RWPE2 (cell line): ENCODE measurements around the gene CLASP2.
"Not testable (repeated sequence)": the region's sequence is repeated elsewhere in the genome, so short reads cannot be mapped to it uniquely, and the experiment has no call there.

ENCODE experiments used
- ATAC-seq: fragments of 200-7000 bp; cut with Tn5 transposase; 3 replicates; pipeline ENCODE4 v1.9.1; 2021; ENCODE audit warnings: low read depth
- DNase-seq: peaks from one replicate; pipeline ENCODE4 v3.0.0-alpha.2; 2020; ENCODE audit warnings: low spot score
- H3K27ac ChIP-seq: fragments of 450-650 bp; 2 replicates; pipeline ENCODE4 v1.5.1; 2017; ENCODE audit warnings: mild to moderate bottlenecking; ENCODE audit not compliant: poor library complexity, severe bottlenecking
- H3K27me3 ChIP-seq: fragments of 250-450 bp; sonication (Bioruptor Pico); 2 replicates; pipeline ENCODE4 v1.5.1; 2021; ENCODE audit warnings: mild to moderate bottlenecking, moderate library complexity; ENCODE audit not compliant: insufficient read depth, poor library complexity, severe bottlenecking
- H3K36me3 ChIP-seq: fragments of 250-450 bp; sonication (Bioruptor Pico); 2 replicates; pipeline ENCODE4 v1.5.1; 2020; ENCODE audit warnings: low read depth, mild to moderate bottlenecking, moderate library complexity
- H3K4me1 ChIP-seq: fragments of 250-450 bp; sonication (Bioruptor Pico); 2 replicates; pipeline ENCODE4 v1.5.1; 2021; ENCODE audit warnings: mild to moderate bottlenecking, moderate library complexity; ENCODE audit not compliant: insufficient read depth, poor library complexity, severe bottlenecking
- H3K4me3 ChIP-seq: fragments of 250-450 bp; sonication (Bioruptor Pico); 2 replicates; pipeline ENCODE4 v1.5.1; 2021; ENCODE audit warnings: mild to moderate bottlenecking, moderate library complexity; ENCODE audit not compliant: severe bottlenecking
- H3K9me3 ChIP-seq: fragments of 250-450 bp; sonication (Bioruptor Pico); 2 replicates; pipeline ENCODE4 v1.5.1; 2021; ENCODE audit warnings: mild to moderate bottlenecking, moderate library complexity; ENCODE audit not compliant: severe bottlenecking
- TF ChIP-seq, protein P1 (sequence below): fragments of 450-650 bp; IDR thresholded peaks from one replicate; pipeline ENCODE4 v1.5.1; 2017; ENCODE audit warnings: mild to moderate bottlenecking, moderate library complexity; ENCODE audit not compliant: poor library complexity, severe bottlenecking

The CLASP2 gene

DNA sequence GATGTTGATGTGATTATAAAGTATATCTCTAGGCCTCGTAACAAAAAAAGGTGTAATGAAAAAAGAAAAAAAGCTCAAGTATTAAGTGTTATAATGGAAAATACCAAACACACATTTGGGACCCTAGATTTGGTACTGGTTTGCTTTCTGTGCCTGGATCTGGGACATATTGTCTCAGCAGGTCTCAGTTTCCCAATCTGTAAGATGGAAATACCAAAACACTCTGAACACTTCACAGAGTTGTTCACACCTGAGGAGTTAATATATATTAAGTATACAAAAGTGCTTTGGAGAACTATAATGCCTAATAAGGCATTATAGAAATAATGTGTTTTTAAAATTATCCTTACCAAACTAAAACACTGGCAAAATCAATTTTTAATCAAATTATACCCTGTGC lies 60.0 kb downstream of the CLASP2 start:
- DNase-seq (no peak), ATAC-seq (no peak)
- no peaks in the 10 kb centered on the region for H3K9me3 ChIP-seq
- no peaks in the 10 kb centered on the region for H3K36me3 ChIP-seq
- H3K27ac ChIP-seq, result no peak overlapping the region
- peaks cover 8% of the 10 kb centered on the region for H3K4me1 ChIP-seq
- TF ChIP-seq, protein P1, sequence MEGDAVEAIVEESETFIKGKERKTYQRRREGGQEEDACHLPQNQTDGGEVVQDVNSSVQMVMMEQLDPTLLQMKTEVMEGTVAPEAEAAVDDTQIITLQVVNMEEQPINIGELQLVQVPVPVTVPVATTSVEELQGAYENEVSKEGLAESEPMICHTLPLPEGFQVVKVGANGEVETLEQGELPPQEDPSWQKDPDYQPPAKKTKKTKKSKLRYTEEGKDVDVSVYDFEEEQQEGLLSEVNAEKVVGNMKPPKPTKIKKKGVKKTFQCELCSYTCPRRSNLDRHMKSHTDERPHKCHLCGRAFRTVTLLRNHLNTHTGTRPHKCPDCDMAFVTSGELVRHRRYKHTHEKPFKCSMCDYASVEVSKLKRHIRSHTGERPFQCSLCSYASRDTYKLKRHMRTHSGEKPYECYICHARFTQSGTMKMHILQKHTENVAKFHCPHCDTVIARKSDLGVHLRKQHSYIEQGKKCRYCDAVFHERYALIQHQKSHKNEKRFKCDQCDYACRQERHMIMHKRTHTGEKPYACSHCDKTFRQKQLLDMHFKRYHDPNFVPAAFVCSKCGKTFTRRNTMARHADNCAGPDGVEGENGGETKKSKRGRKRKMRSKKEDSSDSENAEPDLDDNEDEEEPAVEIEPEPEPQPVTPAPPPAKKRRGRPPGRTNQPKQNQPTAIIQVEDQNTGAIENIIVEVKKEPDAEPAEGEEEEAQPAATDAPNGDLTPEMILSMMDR, result no peak
- H3K27me3 ChIP-seq, result no peaks in the 10 kb centered on the region
- H3K4me3 ChIP-seq, result no peak overlapping the region

DNA sequence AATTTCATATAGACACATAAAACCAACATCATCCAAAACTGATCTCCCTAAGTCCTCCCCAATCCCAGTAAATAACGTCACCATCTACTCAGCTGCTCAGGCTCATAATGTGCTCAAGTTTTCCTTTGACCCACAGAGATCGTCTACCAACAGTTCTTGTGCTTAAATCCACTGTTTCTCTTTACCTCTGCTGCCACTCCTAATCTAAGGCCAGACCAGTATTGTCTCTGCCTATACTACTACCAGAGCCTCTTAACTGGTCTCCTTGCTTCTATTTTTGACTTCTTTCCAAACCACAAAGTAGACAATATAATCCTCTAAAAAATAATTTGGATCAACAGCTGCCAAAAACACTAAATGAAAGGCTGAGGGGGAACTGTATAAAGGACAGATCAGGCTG lies 65.3 kb downstream of the CLASP2 start:
- ATAC-seq, result no peak
- no peaks in the 10 kb centered on the region for H3K27me3 ChIP-seq
- no peaks in the 10 kb centered on the region for H3K4me1 ChIP-seq
- H3K27ac ChIP-seq, result no peak overlapping the region
- no peaks in the 10 kb centered on the region for H3K9me3 ChIP-seq
- no peak overlapping the region for H3K4me3 ChIP-seq
- TF ChIP-seq, protein P1, result no peak
- DNase-seq, result no peak
- H3K36me3 ChIP-seq, result no peaks in the 10 kb centered on the region

DNA sequence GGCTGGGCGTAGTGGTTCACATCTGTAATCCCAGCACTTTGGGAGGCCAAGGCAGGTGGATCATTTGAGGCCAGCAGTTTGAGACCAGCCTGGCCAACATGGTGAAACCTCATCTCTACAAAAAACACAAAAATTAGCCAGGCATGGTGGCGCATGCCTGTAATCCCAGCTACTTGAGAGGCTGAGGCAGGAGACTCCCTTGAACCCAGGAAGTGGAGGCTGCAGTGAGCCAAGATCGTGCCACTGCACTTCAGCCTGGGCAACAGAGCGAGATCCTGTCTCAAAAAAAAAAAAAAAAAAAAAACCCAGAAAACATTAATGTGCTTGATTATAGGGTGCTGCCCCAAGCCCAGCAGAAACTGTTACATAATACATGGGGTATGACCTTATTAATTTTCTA lies 67.0 kb downstream of the CLASP2 start:
- H3K36me3 ChIP-seq, DNase-seq, H3K27me3 ChIP-seq, H3K27ac ChIP-seq, H3K4me3 ChIP-seq, H3K9me3 ChIP-seq, H3K4me1 ChIP-seq, ATAC-seq: not testable (repeated sequence)

DNA sequence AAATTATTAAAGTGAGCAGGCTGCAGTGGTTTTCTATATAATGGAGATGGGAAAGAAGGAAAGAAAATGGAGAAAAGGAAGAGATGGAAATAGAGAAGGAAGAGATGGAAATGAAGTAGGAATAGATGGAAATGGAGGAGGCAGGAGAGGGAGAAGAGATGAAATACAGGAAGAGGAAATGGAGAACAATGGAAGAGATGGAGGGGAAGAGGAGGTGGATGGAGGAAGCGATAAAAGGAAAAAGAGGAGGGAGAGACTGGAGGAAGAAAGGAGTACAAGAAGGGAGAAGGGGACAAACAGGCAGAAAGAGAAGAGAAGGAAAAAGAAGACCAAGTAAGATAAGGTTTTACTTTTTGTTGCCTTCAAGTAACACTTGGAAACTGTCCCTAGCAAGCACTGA lies 67.6 kb downstream of the CLASP2 start:
- Histone ChIP-seq H3K27me3 (no peaks in the 10 kb centered on the region), H3K4me1 (no peaks in the 10 kb centered on the region), H3K4me3 (no peak overlapping the region), H3K27ac (no peak overlapping the region), H3K9me3 (no peaks in the 10 kb centered on the region), H3K36me3 (0 out of 2 replicates have a peak, but pooled peaks cover 4% of the 10 kb centered on the region)
- DNase-seq (no peak), ATAC-seq (no peak)
- TF ChIP-seq, protein P1, result no peak

DNA sequence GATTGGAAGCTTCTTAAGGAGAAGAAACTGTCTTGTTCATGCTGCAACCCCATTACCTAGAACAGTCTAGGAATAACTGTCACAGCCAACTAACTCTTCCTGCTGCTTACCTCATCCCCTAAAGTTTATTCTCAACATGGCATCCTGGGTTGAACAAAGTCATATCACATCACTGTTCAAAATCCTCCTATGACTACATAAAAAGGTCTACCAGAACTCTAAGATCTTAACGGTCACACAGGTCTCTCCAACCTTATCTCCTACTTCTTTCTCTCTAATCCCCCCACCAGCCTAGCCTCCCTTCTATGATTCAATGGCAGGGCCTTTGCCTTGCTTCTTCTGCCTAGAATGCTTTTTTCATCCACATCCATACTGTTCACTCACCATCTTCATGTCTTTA lies 69.3 kb downstream of the CLASP2 start:
- DNase-seq, result no peak
- H3K27ac ChIP-seq, result no peak overlapping the region
- H3K4me1 ChIP-seq, result no peaks in the 10 kb centered on the region
- no peaks in the 10 kb centered on the region for H3K27me3 ChIP-seq
- peaks cover 12% of the 10 kb centered on the region; the same call in 1 of the 2 replicates for H3K36me3 ChIP-seq
- TF ChIP-seq, protein P1, result no peak
- no peaks in the 10 kb centered on the region for H3K9me3 ChIP-seq
- ATAC-seq, result no peak
- H3K4me3 ChIP-seq, result no peak overlapping the region
